Smooth muscle cell of the pulmonary artery (primary cell): ENCODE data around the gene ITGAD. TPM values are rescaled to one million over a fixed set of nuclear protein-coding genes. Genes with fewer than 3 reads are reported as not detected.

Experiments used
- total RNA-seq: library from RNA; depleted of rRNA; stranded (reverse); fragments of >200 nt; gene quantifications from 2 replicates; pipeline ENCODE4 v1.2.3, GENCODE V29; 2014

Gene ITGAD
- not detected in 2 replicates for total RNA-seq

DNA sequence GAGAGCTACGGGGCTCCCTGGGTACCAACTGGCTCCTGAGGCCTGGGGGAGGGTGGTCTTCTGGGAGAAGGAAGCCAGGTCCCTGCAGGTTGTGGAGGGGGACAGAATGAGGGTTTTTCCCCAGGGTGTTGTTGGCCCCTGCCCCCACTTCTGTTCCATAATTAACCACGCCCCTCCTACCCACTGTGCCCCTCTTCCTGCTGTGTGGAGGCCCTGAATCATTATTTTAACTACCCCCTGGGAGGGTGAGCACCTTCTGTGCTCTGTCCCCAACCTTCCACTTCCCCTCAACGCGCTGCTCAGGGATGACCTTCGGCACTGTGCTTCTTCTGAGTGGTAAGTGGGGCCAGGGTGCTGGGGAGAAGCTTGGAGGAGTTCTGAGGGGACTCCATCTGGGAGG, at the start of gene ITGAD:
TSS of gene ITGAD (plus strand) at position 280 of the 400 bp plus-strand sequence. CDS start at position 306, 26 bp downstream.

DNA sequence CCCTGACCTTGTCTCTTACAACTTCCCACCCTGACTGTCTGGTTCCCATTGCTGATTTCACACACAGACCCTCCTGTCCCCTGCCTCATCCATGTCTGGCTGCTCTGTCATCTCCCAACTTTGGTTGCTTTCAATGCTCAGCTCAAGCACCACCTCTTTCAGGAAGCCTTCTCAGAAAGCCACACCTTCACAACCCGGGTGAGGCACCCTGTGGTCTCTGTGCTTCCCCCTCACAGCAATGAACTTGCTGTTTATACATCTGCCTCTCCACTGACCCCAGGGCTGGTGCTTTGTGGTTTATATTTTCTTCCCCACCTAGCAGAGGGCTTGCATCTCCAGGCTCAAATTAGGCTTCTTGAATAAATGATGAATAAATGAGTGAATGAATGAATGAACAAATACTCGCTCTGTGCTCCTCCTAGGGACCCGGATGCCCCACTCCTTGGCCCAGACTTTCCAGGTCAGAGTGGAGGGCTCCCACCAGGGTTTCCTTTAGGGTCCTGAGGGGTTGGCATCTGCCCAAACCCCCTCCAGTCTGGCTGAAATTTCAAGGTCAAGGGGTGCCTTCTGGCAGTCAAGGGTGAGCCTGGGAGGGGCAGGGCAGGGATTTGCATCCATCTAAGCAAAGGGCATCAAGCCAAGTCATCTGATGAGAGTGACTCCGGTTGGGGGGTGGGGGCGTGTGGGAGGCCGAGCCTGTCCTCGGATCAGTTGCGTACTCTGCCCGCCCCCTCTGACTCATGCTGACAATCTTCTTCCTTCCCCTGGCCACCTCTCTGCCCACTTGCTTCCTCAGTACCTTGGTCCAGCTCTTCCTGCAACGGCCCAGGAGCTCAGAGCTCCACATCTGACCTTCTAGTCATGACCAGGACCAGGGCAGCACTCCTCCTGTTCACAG, 38.5 kb upstream of the ITGAD start, which contains the start of gene ITGAX:
TSS of gene ITGAX (plus strand) at position 783 of the 898 bp plus-strand sequence. CDS start at position 862, 79 bp downstream.

DNA sequence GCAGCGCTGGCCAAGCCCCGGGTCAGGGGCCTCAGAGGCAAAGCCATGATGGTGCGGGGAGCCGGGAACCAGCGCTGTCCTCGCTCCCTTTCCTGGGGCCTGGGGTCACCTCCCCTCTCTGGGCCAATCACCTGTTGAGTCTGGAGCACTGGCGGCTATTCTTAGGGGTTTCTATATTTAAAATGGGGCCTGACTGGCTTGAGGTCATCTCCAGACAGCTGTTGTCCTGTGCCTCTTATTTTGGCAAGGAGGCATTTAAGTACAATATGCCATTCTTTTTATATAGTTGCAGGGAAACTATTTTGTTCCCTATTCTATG, 35.1 kb downstream of the ITGAD start, which contains the start of gene COX6A2:
TSS of gene COX6A2 (minus strand) at position 82 of the 319 bp plus-strand sequence. CDS start at position 47, 35 bp downstream.

DNA sequence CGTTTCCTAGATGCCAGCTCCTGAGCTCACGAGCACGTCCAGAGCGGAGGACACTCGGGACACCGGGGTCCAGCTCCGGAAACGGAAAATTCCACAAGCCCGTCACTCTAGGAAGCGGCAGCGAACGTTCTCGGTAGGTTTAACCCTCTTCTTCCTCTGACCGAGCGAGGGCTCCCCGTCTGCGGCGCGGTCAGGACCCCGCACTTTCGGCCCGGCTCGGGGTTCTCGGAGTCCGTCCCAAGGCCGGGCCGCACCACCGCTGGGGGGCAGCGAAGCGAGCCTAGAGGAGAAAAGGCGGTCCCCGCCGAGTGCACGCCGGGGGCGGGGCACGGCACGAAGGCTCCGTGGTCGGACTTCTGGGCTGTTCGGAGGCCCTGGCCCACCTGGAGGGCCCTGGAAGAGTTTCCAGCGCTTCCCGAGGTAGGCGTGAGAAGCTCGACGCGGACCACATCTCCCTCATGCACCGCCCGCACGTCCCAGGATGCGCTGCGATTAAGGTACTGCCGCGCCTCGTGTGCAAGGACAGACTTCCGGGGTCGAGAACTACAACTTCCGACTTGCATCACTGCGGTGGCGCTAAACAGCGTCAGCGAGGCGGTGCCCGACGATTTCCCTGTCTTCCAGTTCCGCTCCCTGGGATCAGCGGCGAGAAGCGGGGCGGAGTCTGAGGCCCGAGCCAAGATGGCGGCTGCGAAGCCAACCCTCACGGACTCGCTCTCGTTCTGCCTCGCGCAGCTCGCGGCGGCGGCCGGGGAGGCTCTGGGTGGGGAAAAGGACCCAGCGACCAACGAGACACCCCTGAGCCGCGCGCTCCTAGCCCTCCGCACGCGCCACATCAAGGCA, 65.9 kb downstream of the ITGAD start, which contains the start of gene ARMC5:
TSS of gene ARMC5 (plus strand) at position 658 of the 843 bp plus-strand sequence. CDS start at position 682, 24 bp downstream.

DNA sequence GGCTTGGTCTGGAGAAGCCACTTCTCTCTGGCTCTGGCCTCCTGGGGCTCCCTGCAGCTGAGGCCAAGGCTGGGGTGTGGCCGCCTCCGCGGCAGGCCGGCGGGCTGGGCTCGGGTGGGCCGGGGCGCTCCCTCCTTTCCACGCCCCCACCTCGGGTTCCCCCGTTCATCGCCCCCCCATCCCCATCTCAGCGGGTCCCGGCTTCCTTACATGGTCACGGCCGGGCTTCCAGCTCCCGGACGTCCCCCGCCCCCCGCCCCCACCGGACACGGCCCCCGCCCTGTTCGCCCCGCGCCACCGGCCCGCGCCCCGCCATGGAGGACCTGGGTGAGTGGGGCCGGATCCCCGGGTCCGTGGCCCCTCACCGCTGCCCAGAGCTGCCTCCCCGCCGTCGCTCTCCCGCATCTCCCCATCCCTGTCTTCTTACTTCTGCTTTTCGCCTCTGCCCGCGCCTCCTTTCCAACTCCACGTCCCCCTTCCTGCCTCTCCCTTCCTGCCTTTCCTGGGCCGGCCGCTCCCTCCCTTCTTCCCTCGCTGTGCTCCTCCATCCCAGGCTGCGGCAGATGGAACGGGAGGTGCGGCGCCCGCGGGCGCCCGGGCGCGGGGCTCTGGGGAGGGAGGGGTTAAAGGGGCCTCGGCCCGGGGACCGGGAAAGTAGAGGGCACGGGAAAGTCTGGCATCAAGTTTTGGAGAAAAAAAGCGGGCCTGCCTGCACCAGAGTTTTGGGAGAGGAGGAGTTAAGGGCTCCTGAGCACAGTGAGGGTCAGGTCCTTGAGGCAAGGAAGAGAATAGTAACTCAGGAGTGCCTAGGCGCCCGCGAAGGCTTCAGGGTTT, 79.0 kb downstream of the ITGAD start, which contains the start of gene TGFB1I1:
TSS of gene TGFB1I1 (plus strand) at position 278 of the 834 bp plus-strand sequence. CDS start at position 315, 37 bp downstream.

Other genes starting within 250 kb of the ITGAD start
- gene PRSS36, start 243.3 kb upstream of the ITGAD start, total RNA-seq = 0.59 and 0.73 TPM in 2 replicates
- gene FUS, start 213.2 kb upstream of the ITGAD start, total RNA-seq = 38.8 and 39.8 TPM in 2 replicates
- gene PYCARD, start 190.6 kb upstream of the ITGAD start, total RNA-seq = 19.2 and 19.9 TPM in 2 replicates
- gene TRIM72, start 179.2 kb upstream of the ITGAD start, total RNA-seq = under 0.01 TPM in 1 of 2 replicates, not detected in the other
- not detected in 2 replicates for gene PYDC1, start 176.2 kb upstream of the ITGAD start, total RNA-seq
- gene ITGAM, start 133.4 kb upstream of the ITGAD start, total RNA-seq = 0.13 TPM in 1 of 2 replicates, not detected in the other
- gene ITGAX, start 38.2 kb upstream of the ITGAD start, total RNA-seq = not detected in 2 replicates
- not detected in 2 replicates for gene COX6A2, start 35.0 kb downstream of the ITGAD start, total RNA-seq
- gene ZNF843, start 49.5 kb downstream of the ITGAD start, total RNA-seq = 0.52 and 1.1 TPM in 2 replicates
- 6.6 and 7.3 TPM in 2 replicates for gene ARMC5, start 66.2 kb downstream of the ITGAD start, total RNA-seq
- 41.6 and 75.6 TPM in 2 replicates for gene TGFB1I1, start 78.8 kb downstream of the ITGAD start, total RNA-seq
- gene SLC5A2, start 89.8 kb downstream of the ITGAD start, total RNA-seq = 0.03 and 0.07 TPM in 2 replicates
- 99.2 and 105 TPM in 2 replicates for gene RUSF1, start 115.1 kb downstream of the ITGAD start, total RNA-seq
- gene AHSP, start 134.6 kb downstream of the ITGAD start, total RNA-seq = not detected in 2 replicates